Gastroesophageal sphincter (tissue), 3 donors: Measurements from ENCODE around the gene DRAP1.

ENCODE experiments used
- EP300 ChIP-seq: sonication (generic); formaldehyde crosslinking; IDR thresholded peaks from one replicate; pipeline ENCODE4 v1.6.1; 2017; ENCODE audit warnings: antibody characterized with exemption, mild to moderate bottlenecking
- POLR2A ChIP-seq, 2 donors: fragments of 450-650 bp; IDR thresholded peaks; one replicate each; pipeline ENCODE4 v1.6.1; 2017; ENCODE audit warnings: antibody characterized with exemption in 2 of 2, mild to moderate bottlenecking in 2 of 2, moderate library complexity in 1 of 2
- POLR2AphosphoS5 ChIP-seq: sonication (generic); formaldehyde crosslinking; IDR thresholded peaks from one replicate; pipeline ENCODE4 v1.6.1; 2017; ENCODE audit warnings: antibody characterized with exemption
- TF ChIP-seq, protein P1 (sequence below), 4 experiments: fragments of 200-600 bp in 2 of 4; fragments of 450-650 bp in 2 of 4; sonication (generic) in 1 of 4; IDR thresholded peaks; one replicate each; pipeline ENCODE4 v1.5.1; 2017 to 2019; ENCODE audit warnings: antibody characterized with exemption in 4 of 4, mild to moderate bottlenecking in 2 of 4, moderate library complexity in 2 of 4

DNA sequence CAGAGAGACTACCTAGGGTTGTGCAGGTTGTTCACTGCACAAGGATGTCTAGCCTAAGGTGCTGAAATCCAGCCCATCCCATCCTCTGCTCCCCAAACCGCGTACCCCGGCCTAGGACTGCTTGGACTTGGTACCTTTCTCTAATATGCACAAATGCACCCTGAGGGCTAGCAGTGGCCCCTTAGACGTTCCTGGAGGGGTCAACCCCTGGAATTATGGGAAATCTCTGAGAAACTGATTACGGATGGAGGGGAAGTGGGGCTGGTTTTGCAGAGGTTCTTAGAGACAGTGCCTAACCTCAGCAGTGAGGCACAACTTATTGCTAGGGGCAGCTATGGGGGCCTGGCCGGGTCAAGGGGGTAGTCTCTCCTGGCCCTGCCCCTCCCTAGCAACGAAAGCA, 2.8 kb upstream of the DRAP1 start:
- TF ChIP-seq POLR2A (IDR thresholded peaks at IDR 0.05) = no peak
- TF ChIP-seq, protein P1, sequence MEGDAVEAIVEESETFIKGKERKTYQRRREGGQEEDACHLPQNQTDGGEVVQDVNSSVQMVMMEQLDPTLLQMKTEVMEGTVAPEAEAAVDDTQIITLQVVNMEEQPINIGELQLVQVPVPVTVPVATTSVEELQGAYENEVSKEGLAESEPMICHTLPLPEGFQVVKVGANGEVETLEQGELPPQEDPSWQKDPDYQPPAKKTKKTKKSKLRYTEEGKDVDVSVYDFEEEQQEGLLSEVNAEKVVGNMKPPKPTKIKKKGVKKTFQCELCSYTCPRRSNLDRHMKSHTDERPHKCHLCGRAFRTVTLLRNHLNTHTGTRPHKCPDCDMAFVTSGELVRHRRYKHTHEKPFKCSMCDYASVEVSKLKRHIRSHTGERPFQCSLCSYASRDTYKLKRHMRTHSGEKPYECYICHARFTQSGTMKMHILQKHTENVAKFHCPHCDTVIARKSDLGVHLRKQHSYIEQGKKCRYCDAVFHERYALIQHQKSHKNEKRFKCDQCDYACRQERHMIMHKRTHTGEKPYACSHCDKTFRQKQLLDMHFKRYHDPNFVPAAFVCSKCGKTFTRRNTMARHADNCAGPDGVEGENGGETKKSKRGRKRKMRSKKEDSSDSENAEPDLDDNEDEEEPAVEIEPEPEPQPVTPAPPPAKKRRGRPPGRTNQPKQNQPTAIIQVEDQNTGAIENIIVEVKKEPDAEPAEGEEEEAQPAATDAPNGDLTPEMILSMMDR (IDR thresholded peaks at IDR 0.05) = no peak
- TF ChIP-seq POLR2AphosphoS5 = no peak
- TF ChIP-seq EP300 = no peak
